Measurements from ENCODE around the gene LRRC26.

DNA sequence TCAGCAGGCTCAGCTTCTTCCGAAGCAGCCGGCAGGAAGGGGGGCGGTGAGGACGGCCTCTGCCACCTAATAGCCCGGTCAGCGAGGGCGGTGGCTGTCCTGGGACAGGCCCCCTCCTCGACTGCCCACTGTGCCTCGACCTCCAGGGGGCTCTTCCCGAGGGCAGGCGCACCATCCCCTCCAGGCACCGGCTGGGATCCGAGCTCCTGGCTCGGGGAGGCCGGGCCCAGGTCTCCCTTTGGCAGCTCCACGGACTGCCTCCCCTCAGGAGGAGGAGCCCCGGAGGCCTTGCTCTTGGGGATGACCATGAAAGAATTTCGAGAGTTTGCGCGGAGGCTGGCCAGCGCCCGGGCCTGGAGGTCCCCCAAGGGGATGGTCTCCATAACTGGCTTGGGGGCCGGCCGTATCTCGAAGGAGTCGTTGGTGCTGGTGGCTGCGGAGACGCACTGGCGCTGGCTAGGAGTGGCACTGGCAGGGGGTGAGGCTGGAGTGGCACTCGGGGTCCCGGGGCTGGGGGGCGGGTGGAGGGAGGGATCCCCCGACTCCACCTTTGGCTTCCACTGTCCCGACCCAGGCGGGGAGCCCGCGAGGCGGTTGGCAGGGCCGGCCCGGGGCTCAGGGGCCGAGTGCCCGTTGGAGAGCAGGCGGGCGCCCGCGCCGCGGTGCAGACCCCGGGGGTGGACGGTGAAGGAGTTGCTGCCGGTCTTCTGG lies 29.7 kb upstream of the LRRC26 start:
- TF ChIP-seq, protein P1, sequence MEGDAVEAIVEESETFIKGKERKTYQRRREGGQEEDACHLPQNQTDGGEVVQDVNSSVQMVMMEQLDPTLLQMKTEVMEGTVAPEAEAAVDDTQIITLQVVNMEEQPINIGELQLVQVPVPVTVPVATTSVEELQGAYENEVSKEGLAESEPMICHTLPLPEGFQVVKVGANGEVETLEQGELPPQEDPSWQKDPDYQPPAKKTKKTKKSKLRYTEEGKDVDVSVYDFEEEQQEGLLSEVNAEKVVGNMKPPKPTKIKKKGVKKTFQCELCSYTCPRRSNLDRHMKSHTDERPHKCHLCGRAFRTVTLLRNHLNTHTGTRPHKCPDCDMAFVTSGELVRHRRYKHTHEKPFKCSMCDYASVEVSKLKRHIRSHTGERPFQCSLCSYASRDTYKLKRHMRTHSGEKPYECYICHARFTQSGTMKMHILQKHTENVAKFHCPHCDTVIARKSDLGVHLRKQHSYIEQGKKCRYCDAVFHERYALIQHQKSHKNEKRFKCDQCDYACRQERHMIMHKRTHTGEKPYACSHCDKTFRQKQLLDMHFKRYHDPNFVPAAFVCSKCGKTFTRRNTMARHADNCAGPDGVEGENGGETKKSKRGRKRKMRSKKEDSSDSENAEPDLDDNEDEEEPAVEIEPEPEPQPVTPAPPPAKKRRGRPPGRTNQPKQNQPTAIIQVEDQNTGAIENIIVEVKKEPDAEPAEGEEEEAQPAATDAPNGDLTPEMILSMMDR (IDR thresholded peaks at IDR 0.05), result no peak
- TF ChIP-seq POLR2A (IDR thresholded peaks at IDR 0.05), result no peak

Measured in right lobe of liver (tissue), 4 donors.